HEK293 (cell line): Measurements from ENCODE around the gene PDZRN4.

ENCODE experiments used
- CTCF ChIA-PET: fragments of 350-600 bp; formaldehyde crosslinking; extraction: SDS; loops from one replicate; lab custom pipeline; 2021; ENCODE audit warnings: antibody characterized with exemption; lab: Yijun Ruan, JAX
- POLR2A ChIA-PET: fragments of 300-600 bp; formaldehyde crosslinking; extraction: SDS; loops from one replicate; lab custom pipeline; 2020; ENCODE audit warnings: antibody characterized with exemption, inconsistent platforms; lab: Yijun Ruan, JAX
- H3K27ac ChIP-seq: fragments of 200-500 bp; sonication (Bioruptor generic); 2 replicates; pipeline ENCODE4 v1.5.1; 2014; ENCODE audit warnings: low read depth, low read length, control low read depth, inconsistent platforms; ENCODE audit errors: extremely low read depth
- H3K36me3 ChIP-seq, 2 experiments: fragments of 200-500 bp in 1 of 2; sonication (Bioruptor generic) in 1 of 2; 1 replicate in 1 of 2; 2 replicates in 1 of 2; pipeline ENCODE4 v1.5.1; 2014 to 2017; ENCODE audit warnings: inconsistent platforms in 2 of 2, low read length in 2 of 2; ENCODE audit not compliant: control insufficient read depth in 2 of 2, insufficient read depth in 1 of 2
- H3K4me1 ChIP-seq: fragments of 200-500 bp; sonication (Bioruptor generic); 2 replicates; pipeline ENCODE4 v1.5.1; 2014; ENCODE audit warnings: mild to moderate bottlenecking, low read length, inconsistent platforms; ENCODE audit not compliant: control insufficient read depth, insufficient read depth
- H3K4me3 ChIP-seq: 2 replicates; pipeline ENCODE4 v1.5.1; 2011; ENCODE audit warnings: low read depth, mild to moderate bottlenecking, control low read depth, low read length, moderate library complexity
- H3K9me3 ChIP-seq: fragments of 200-500 bp; sonication (Bioruptor generic); 2 replicates; pipeline ENCODE4 v1.5.1; 2014; ENCODE audit warnings: low read depth, low read length, inconsistent platforms; ENCODE audit not compliant: control insufficient read depth, insufficient read depth
- GLI2 ChIP-seq: fragments of 450-650 bp; formaldehyde crosslinking; IDR thresholded peaks from 2 replicates; pipeline ENCODE4; 2017; ENCODE audit warnings: missing biosample characterization, missing genetic modification characterization, low read depth, borderline replicate concordance
- IKZF3 ChIP-seq: fragments of 450-650 bp; IDR thresholded peaks from 2 replicates; pipeline ENCODE4 v1.5.0; 2018; ENCODE audit warnings: missing biosample characterization, mild to moderate bottlenecking, missing genetic modification characterization, moderate library complexity
- PRDM1 ChIP-seq: fragments of 450-650 bp; formaldehyde crosslinking; IDR thresholded peaks from 2 replicates; pipeline ENCODE4; 2016; ENCODE audit warnings: missing biosample characterization, missing genetic modification characterization
- SCRT1 ChIP-seq: fragments of 450-650 bp; formaldehyde crosslinking; IDR thresholded peaks from 2 replicates; pipeline ENCODE4 v1.5.1; 2016; ENCODE audit warnings: missing biosample characterization, missing genetic modification characterization, borderline replicate concordance
- SCRT2 ChIP-seq: fragments of 450-650 bp; formaldehyde crosslinking; IDR thresholded peaks from 2 replicates; pipeline ENCODE4 v1.5.1; 2016; ENCODE audit warnings: missing biosample characterization, missing genetic modification characterization
- TRIM28 ChIP-seq: IDR thresholded peaks from 2 replicates; pipeline ENCODE4 v1.6.1; 2011; ENCODE audit warnings: low read length, control low read depth, borderline replicate concordance
- YY1 ChIP-seq: fragments of 450-650 bp; formaldehyde crosslinking; IDR thresholded peaks from 2 replicates; pipeline ENCODE4 v1.5.1; 2018; ENCODE audit warnings: missing biosample characterization, missing genetic modification characterization
- ZBTB20 ChIP-seq: fragments of 450-650 bp; formaldehyde crosslinking; IDR thresholded peaks from 2 replicates; pipeline ENCODE4 v1.5.1; 2016; ENCODE audit warnings: missing biosample characterization, missing genetic modification characterization
- ZFP3 ChIP-seq: fragments of 450-650 bp; formaldehyde crosslinking; IDR thresholded peaks from 2 replicates; pipeline ENCODE4 v1.5.1; 2016; ENCODE audit warnings: low read depth, missing biosample characterization, missing genetic modification characterization
- ZNF302 ChIP-seq: fragments of 450-650 bp; formaldehyde crosslinking; IDR thresholded peaks from 2 replicates; pipeline ENCODE4 v1.5.1; 2016; ENCODE audit warnings: missing biosample characterization, missing genetic modification characterization, low read depth
- ZNF335 ChIP-seq: fragments of 450-650 bp; formaldehyde crosslinking; conservative IDR thresholded peaks from 2 replicates; pipeline ENCODE4 v1.5.1; 2016; ENCODE audit warnings: missing biosample characterization, missing genetic modification characterization
- ZNF341 ChIP-seq: fragments of 450-650 bp; formaldehyde crosslinking; IDR thresholded peaks from 2 replicates; pipeline ENCODE4; 2016; ENCODE audit warnings: low read depth, missing biosample characterization, missing genetic modification characterization
- ZNF366 ChIP-seq: fragments of 450-650 bp; formaldehyde crosslinking; conservative IDR thresholded peaks from 2 replicates; pipeline ENCODE4 v1.5.1; 2016; ENCODE audit warnings: missing biosample characterization, missing genetic modification characterization
- ZNF610 ChIP-seq: fragments of 450-650 bp; formaldehyde crosslinking; IDR thresholded peaks from 2 replicates; pipeline ENCODE4 v1.5.1; 2016; ENCODE audit warnings: missing biosample characterization, missing genetic modification characterization, borderline replicate concordance
- ZNF654 ChIP-seq: fragments of 450-650 bp; formaldehyde crosslinking; IDR thresholded peaks from 2 replicates; pipeline ENCODE4 v1.5.1; 2016; ENCODE audit warnings: low read depth, missing biosample characterization, missing genetic modification characterization
- ZNF660 ChIP-seq: fragments of 450-650 bp; IDR thresholded peaks from 2 replicates; pipeline ENCODE4 v1.5.1; 2018; ENCODE audit warnings: missing biosample characterization, mild to moderate bottlenecking, missing genetic modification characterization
- TF ChIP-seq, protein P1 (sequence below): fragments of 450-650 bp; formaldehyde crosslinking; optimal IDR thresholded peaks from 2 replicates; pipeline ENCODE3; 2016; ENCODE audit warnings: missing biosample characterization, mild to moderate bottlenecking, missing genetic modification characterization
- TF ChIP-seq, protein P2 (sequence below): fragments of 450-650 bp; formaldehyde crosslinking; IDR thresholded peaks from 2 replicates; pipeline ENCODE4 v1.5.1; 2016; ENCODE audit warnings: missing biosample characterization, missing genetic modification characterization, borderline replicate concordance
- TF ChIP-seq, protein P3 (sequence below): fragments of 450-650 bp; formaldehyde crosslinking; IDR thresholded peaks from 2 replicates; pipeline ENCODE4 v1.5.1; 2016; ENCODE audit warnings: missing biosample characterization, missing genetic modification characterization
- TF ChIP-seq, protein P4 (sequence below): fragments of 450-650 bp; formaldehyde crosslinking; IDR thresholded peaks from 2 replicates; pipeline ENCODE4 v1.5.1; 2016; ENCODE audit warnings: missing biosample characterization, missing genetic modification characterization

Gene PDZRN4

DNA sequence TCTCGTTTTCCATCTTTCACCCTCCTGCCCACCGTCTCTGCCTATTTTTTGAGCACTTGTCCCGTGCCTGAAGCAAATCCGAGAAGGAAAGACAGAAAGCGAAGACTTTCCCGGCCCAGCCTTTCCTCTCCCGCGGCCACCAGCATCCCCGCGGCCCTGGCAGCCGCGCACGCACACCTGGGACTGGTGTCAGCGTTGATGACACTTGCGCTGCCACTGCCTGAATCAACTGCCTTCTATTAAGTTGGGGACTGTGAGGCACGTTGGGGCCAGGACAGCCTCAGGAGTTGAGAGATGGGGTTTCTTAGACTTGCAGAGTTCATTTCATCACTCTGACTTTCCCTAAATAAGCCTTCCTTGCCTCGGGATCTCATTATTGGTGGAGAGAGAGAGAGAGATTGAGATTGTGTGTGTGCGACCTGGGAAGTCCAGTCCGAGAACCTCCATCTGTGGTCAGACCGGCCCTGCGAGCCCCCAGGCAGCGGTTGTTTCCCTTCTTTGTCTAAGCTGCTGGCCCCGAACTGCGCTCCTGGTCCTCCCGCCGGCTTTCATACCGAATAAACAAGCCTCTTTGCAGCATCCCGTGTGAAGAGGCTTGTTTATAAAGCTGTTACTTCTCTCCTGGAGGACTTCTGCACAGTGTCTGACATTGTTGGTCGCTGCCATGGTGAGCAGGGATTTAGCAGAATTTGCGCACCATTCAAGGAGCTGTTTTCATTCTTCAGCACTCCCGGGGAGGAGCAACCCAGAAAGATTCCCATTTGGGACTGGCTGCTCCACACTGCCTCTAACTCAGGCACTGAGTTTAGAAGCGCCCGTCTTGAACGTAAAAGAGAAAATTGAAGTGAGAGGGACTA, 1.5 kb downstream of the PDZRN4 start:
- Histone ChIP-seq H3K9me3 (no peaks in the 10 kb centered on the region), H3K4me1 (0 out of 2 replicates have a peak, but pooled peaks cover 2% of the 10 kb centered on the region), H3K27ac (peak overlapping the region; percentile 11; the same call in 1 of the 2 replicates), H3K4me3 (peak overlapping the region; percentile 4), H3K36me3 (no peaks in the 10 kb centered on the region)
- CTCF ChIA-PET, result interaction anchor here (0.6 to 1.1 kb wide), 6 partner anchors 9 to 697 kb away, joined by 3 to 4 read pairs (median 3); no protein-coding TSS in a partner anchor
- POLR2A ChIA-PET, result no interaction called here
- TF ChIP-seq, protein P1, sequence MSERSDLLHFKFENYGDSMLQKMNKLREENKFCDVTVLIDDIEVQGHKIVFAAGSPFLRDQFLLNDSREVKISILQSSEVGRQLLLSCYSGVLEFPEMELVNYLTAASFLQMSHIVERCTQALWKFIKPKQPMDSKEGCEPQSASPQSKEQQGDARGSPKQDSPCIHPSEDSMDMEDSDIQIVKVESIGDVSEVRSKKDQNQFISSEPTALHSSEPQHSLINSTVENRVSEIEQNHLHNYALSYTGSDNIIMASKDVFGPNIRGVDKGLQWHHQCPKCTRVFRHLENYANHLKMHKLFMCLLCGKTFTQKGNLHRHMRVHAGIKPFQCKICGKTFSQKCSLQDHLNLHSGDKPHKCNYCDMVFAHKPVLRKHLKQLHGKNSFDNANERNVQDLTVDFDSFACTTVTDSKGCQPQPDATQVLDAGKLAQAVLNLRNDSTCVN (tag by site-specific recombination), result peak; percentile 50
- TF ChIP-seq ZBTB20 (tag by site-specific recombination), result peak; percentile 30; the same call in 1 of the 2 replicates
- peak; percentile 28; the same call in 1 of the 2 replicates for TF ChIP-seq ZNF341
- TF ChIP-seq ZFP3 (tag by site-specific recombination), result no peak
- TF ChIP-seq, protein P2, sequence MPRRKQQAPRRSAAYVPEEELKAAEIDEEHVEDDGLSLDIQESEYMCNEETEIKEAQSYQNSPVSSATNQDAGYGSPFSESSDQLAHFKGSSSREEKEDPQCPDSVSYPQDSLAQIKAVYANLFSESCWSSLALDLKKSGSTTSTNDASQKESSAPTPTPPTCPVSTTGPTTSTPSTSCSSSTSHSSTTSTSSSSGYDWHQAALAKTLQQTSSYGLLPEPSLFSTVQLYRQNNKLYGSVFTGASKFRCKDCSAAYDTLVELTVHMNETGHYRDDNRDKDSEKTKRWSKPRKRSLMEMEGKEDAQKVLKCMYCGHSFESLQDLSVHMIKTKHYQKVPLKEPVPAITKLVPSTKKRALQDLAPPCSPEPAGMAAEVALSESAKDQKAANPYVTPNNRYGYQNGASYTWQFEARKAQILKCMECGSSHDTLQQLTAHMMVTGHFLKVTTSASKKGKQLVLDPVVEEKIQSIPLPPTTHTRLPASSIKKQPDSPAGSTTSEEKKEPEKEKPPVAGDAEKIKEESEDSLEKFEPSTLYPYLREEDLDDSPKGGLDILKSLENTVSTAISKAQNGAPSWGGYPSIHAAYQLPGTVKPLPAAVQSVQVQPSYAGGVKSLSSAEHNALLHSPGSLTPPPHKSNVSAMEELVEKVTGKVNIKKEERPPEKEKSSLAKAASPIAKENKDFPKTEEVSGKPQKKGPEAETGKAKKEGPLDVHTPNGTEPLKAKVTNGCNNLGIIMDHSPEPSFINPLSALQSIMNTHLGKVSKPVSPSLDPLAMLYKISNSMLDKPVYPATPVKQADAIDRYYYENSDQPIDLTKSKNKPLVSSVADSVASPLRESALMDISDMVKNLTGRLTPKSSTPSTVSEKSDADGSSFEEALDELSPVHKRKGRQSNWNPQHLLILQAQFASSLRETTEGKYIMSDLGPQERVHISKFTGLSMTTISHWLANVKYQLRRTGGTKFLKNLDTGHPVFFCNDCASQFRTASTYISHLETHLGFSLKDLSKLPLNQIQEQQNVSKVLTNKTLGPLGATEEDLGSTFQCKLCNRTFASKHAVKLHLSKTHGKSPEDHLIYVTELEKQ (tag by site-specific recombination), result no peak
- peak; percentile 74 for TF ChIP-seq ZNF335 (tag by site-specific recombination)
- TF ChIP-seq PRDM1 (tag by site-specific recombination), result peak; percentile 98
- TF ChIP-seq, protein P3, sequence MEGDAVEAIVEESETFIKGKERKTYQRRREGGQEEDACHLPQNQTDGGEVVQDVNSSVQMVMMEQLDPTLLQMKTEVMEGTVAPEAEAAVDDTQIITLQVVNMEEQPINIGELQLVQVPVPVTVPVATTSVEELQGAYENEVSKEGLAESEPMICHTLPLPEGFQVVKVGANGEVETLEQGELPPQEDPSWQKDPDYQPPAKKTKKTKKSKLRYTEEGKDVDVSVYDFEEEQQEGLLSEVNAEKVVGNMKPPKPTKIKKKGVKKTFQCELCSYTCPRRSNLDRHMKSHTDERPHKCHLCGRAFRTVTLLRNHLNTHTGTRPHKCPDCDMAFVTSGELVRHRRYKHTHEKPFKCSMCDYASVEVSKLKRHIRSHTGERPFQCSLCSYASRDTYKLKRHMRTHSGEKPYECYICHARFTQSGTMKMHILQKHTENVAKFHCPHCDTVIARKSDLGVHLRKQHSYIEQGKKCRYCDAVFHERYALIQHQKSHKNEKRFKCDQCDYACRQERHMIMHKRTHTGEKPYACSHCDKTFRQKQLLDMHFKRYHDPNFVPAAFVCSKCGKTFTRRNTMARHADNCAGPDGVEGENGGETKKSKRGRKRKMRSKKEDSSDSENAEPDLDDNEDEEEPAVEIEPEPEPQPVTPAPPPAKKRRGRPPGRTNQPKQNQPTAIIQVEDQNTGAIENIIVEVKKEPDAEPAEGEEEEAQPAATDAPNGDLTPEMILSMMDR, result no peak
- TF ChIP-seq ZNF366 (tag by site-specific recombination), result 0 out of 2 replicates have a peak, but pooled peaks have one; percentile 25
- TF ChIP-seq, protein P4, sequence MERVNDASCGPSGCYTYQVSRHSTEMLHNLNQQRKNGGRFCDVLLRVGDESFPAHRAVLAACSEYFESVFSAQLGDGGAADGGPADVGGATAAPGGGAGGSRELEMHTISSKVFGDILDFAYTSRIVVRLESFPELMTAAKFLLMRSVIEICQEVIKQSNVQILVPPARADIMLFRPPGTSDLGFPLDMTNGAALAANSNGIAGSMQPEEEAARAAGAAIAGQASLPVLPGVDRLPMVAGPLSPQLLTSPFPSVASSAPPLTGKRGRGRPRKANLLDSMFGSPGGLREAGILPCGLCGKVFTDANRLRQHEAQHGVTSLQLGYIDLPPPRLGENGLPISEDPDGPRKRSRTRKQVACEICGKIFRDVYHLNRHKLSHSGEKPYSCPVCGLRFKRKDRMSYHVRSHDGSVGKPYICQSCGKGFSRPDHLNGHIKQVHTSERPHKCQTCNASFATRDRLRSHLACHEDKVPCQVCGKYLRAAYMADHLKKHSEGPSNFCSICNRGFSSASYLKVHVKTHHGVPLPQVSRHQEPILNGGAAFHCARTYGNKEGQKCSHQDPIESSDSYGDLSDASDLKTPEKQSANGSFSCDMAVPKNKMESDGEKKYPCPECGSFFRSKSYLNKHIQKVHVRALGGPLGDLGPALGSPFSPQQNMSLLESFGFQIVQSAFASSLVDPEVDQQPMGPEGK (tag by site-specific recombination), result 0 out of 2 replicates have a peak, but pooled peaks have one; percentile 20

DNA sequence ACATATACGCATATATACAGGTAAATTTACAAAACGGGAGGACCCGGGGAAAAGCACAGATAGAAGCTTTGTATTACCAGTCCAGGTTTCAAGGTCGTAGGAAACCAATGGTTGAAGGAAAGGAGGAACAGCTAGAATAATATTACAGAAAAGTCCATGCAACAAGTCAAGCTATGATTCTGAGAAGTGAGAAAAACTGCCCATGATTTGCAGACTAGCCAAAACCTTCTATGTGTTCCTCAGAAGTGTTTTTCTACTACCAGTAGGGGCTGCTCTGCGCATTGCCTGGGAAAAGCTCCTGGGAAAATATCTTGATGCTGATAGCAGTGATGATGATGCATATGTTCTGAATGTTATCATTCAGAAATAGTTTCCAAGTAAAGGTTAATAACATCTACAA, 2.2 kb downstream of the PDZRN4 start:
- Histone ChIP-seq H3K4me3 (no peak overlapping the region), H3K36me3 (no peaks in the 10 kb centered on the region), H3K4me1 (0 out of 2 replicates have a peak, but pooled peaks cover 2% of the 10 kb centered on the region), H3K27ac (no peak overlapping the region), H3K9me3 (no peaks in the 10 kb centered on the region)
- ChIA-PET CTCF (interaction anchor here (0.6 to 1.1 kb wide), 7 partner anchors 8 to 696 kb away, joined by 3 to 4 read pairs (median 3); no protein-coding TSS in a partner anchor), POLR2A (no interaction called here)
- no peak for TF ChIP-seq YY1 (tag by site-specific recombination)
- TF ChIP-seq ZNF660 (tag by site-specific recombination), result 0 out of 2 replicates have a peak, but pooled peaks have one; percentile 27
- TF ChIP-seq ZNF654 (tag by site-specific recombination), result peak; percentile 64
- no peak for TF ChIP-seq GLI2 (tag by site-specific recombination)
- 0 out of 2 replicates have a peak, but pooled peaks have one; percentile 13 for TF ChIP-seq TRIM28
- TF ChIP-seq ZNF610 (tag by site-specific recombination), result no peak
- TF ChIP-seq SCRT2, result peak; percentile 89
- TF ChIP-seq SCRT1 (tag by site-specific recombination), result peak; percentile 72; the same call in 1 of the 2 replicates
- TF ChIP-seq IKZF3, result peak; percentile 51
- no peak for TF ChIP-seq ZNF302 (tag by site-specific recombination)
- TF ChIP-seq, protein P3, result peak; percentile 53; the same call in 1 of the 2 replicates
- TF ChIP-seq, all 188 proteins: peak for 7
